Left cardiac atrium (tissue), 4 donors: Measurements from ENCODE around the gene NAA10. TPM values are rescaled to one million over a fixed set of nuclear protein-coding genes. Genes with fewer than 3 reads are reported as not detected.
"Not testable (repeated sequence)": the region's sequence is repeated elsewhere in the genome, so short reads cannot be mapped to it uniquely, and the experiment has no call there.

Source experiments
- ATAC-seq, 2 donors: fragments of 200-7000 bp; cut with Tn5 transposase; one replicate each; pipeline ENCODE4 v1.9.1; 2020; ENCODE audit warnings: mild to moderate bottlenecking in 2 of 2, moderate library complexity in 2 of 2
- DNase-seq: peaks from one replicate; pipeline ENCODE4 v3.0.0-alpha.2; 2020
- intact Hi-C, 2 donors: fragments of 100-400 bp; cut with DNase I; formaldehyde crosslinking; loops; one replicate each; pipeline versions ENCODE4 v1.14.1 to v1.15.1; 2022 to 2023
- long read RNA-seq: library from polyadenylated mRNA; unstranded; transcript quantifications from one replicate; pipeline ENCODE4 v2.0.0, GENCODE V29; 2021
- total RNA-seq, 2 donors: library from RNA; stranded (reverse); fragmentation: NEBNext Ultra II Directional; extraction: Animal tissue kit (Norgen Biotek cat#: 25700); gene quantifications; one replicate each; pipeline ENCODE4 v1.2.1, GENCODE V29; 2021
- donor health status: DM: no; HTN: yes; CAD: no.
- donor health status: DM: no; HTN: yes; CAD: no; lungs with severe emphysema.
- donor health status: DM: yes; HTN: yes; CAD: no.
- donor health status: Dilated cardiomyopathy.

The NAA10 gene
- total RNA-seq: 10 to 100 TPM; 67.4 to 81.4 TPM
- long read RNA-seq, transcript NAA10-208 (8 exons, 1,772 nt): major isoform, 26 of 33 reads
- long read RNA-seq, partial matches to known transcripts: 1 of 33 reads
- long read RNA-seq, other reads (novel, unspliced or antisense): 2 of 33 reads

DNA sequence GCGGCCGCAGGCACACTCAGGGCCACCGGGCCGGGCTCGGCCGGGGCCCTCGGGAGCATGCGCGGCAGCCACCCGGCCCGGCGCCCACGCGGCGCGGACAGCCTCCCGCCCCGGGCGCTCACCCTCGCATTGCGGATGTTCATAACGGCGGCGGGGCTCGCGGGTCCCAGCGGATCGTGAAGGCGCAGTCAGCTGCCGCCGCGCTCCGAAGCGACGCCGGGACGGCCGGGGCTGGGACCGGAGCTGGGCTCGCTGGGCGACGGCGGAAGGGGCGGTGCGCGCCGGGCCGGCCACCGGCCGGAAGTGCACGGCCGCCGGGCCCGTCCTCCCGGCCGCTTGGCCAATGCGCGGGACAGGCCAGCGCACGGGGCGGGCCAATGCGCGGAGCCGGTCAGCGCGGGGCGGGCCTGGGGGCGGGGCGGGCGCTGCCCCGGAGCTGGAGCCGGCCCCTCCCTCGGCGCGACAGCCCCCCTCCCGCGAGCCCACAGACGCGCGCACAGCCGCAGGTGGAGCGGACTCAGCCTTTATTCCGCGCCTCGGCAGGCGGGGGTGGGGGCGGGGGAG, at the start of gene NAA10:
TSS of gene NAA10 (minus strand) at position 276 of the 564 bp plus-strand sequence. CDS start at position 143, 133 bp downstream.
- ATAC-seq: peak; percentile 97 to 99
- intact Hi-C loops: no loop called here
- DNase-seq: peak; percentile 81

DNA sequence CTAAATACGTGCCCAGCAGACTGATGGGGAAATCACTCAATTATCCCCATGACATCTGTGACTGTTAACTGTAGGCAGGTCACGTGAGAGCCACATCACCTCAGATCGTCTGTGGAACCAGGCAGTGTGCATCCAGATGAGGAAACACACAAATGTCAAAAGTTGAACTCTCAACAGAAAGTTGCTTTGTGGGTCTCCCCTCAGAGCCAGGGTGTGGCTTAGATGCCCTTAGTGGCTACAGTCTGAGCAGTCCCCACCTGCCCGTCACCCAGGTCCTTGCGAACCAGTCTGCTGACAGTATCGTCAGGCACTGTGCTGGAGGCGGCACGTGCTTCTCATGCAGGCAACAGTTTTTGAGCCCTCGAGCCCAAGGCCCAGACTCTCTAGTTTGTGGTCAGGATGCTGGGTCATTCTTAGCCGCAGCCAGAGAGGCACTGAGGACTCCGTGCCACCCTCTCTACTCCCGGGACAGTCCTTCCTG, 48.5 kb upstream of the NAA10 start:
- DNase-seq (no peak), ATAC-seq (no peak)
- intact Hi-C loops: no loop called here

DNA sequence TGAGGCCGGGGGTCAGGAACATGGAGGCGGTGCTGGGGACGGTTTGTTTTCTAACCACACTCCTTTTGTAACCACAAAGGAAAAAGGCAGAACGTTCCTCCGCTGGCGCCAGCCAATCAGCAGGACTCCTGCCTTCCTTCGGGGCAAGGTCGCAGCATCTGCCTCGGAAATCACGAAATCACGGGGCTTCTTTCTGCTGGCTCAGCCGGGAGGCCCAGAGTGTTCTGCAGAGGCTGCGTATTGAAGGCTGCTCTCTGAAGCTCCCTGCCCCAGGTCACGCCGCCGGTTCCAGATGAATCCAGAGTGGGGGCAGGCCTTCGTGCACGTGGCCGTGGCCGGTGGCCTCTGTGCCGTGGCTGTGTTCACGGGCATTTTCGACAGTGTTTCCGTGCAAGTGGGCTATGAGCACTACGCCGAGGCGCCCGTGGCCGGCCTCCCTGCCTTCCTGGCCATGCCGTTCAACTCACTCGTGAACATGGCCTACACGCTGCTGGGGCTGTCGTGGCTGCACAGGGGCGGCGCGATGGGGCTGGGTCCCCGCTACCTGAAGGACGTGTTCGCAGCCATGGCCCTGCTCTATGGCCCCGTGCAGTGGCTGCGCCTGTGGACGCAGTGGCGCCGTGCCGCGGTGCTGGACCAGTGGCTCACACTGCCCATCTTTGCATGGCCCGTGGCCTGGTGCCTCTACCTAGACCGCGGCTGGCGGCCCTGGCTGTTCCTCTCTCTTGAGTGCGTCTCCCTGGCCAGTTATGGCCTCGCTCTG, 47.1 kb upstream of the NAA10 start:
- DNase-seq: peak; percentile 38
- intact Hi-C loops: no loop called here

DNA sequence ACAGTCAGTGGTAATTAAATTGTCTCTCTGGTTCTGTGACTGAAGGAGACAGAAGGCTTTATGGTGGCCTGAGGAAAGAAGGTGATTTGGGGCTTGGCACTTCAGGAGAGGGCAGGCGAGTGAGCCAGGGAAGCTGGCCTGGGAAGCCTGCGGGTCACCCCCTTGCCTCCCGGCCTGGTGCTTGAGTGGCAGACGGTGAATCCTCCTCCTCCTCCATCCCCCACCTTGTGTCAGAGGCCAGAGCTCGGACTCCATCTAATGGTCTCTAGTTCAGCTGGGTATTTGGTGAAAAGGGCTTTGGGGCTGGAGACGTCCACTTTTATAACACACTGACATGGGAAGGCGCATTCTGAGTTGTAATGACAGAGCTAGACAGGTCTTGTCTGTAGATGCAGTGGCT, 46.4 kb upstream of the NAA10 start:
- ATAC-seq (no peak), DNase-seq (no peak)
- intact Hi-C loops: no loop called here

More for the DNA sequence above, 47.1 kb upstream of the NAA10 start:
- peak; percentile 20 to 41 for ATAC-seq

DNA sequence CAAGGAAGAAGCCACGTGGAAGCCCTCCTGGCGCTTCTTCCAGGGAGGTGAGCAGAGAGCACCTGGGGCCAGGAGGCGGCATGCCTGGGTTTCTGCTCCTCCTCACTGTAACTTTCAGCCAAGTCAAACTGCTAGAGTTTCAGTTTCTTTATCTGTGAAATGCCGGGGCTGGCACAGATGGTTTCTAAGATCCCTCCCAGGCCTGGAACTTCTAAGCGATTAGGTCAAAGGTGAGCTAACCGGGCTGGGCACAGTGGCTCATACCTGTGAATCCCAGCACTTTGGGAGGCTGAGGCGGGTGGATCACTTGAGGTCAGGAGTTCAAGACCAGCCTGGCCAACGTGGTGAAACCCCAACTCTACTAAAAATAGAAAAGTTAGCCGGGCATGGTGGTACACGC, 45.6 kb upstream of the NAA10 start:
- ATAC-seq: peak in 1 of 2 donors; percentile 44
- DNase-seq, intact Hi-C loops: not testable (repeated sequence)

DNA sequence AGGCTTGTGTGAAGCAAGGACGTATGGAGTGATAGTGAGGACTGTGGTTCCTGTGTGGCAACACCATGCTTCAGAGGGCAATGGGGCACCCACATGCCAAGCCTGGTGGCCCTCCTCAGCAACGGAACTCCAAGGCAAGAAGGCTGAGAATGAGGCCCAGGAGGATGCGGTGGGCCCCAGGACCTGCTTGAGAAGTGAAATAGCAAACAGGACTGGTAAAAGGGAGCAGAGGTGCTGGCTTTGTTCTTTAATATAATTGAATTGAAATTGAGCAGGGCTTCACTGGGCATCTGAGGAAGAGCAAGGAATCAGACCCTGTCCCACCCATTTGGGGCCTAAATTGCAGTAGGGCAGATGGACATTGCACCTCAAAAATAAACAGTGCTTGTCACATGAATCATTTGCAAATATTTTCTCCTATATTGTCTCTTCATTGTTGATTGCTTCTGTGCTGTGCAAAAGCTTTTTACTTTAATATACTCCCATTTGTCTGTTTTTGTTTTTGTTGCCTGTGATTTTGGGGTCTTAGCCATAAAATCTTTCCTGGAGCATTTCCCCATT, 40.0 kb upstream of the NAA10 start:
- ATAC-seq (no peak), DNase-seq (no peak)
- intact Hi-C loops: no loop called here

DNA sequence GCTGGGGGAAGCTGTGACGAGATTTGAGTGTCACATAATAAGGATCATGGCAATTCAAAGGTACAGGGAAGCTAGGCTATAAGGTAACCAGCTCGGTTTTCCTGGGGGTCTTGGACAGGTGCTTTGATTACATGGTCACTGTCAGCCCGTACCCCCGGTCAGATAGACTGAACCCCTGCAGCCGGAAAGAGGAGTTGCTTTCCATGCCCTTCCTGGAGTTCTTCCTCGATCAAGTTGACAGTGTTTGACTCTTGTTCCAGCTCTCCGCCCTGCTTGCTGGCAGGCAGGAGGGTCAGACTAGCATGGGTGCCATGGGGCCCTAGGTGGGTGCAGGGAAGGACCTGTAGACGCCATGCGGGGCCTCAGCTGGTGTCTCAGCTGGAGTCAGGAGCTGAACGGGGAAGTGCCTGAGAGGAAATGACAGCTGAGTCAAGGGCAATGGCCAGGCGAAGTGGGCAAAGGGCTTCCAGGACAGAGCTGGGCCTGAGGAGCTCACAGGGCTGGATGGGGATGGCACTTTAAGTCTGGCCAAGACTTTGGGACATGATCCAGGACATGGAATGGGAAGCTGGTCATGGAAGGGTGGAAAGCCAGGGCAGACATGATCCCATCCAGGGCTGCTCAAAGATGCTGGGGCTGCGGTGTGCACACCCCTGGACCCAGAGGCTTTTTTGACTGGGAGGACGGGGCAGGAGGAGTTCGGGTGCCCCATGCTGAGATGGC, 39.3 kb upstream of the NAA10 start:
- DNase-seq: no peak
- intact Hi-C loops: no loop called here
- no peak for ATAC-seq

DNA sequence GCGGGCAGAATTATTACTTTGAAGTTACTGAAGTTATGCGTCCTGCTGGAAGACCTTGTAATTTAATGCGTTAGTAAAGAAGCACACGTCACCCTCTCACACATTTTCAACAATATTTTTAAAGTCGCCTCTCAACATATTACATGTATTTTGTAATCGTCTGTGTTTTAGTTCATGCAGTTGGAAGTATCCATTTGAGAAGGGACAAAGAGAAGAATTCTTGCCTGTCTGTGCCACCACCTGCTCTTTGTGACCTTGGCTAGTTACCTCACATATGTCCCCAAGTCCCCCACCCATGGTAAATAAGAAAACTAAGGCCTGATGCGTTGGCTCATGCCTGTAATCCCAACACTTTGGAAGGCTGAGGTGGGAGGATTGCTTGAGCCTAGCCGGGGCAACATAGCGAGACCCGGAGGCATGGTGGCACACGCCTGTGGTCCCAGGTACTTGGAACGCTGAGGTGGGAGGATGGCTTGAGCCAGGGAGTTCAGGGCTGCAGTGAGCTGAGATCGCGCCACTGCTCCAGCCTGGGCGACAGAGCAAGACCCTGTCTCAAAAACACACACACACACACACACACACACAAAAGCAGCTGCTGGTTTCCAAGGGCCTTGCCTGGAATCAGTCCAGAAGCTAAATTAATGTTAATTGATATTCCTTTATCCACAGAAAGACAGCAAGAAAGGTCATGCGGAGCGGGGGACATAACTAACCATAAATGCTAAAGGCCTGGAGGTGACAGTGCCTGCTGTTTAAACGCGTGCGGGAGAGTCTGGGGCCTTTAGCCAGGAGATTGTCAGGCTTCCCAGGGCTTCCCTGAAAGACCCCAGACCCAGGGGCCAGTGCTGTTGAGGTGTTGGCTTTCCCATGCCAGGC, 38.5 kb upstream of the NAA10 start:
- DNase-seq (no peak), ATAC-seq (no peak)
- intact Hi-C loops: no loop called here

DNA sequence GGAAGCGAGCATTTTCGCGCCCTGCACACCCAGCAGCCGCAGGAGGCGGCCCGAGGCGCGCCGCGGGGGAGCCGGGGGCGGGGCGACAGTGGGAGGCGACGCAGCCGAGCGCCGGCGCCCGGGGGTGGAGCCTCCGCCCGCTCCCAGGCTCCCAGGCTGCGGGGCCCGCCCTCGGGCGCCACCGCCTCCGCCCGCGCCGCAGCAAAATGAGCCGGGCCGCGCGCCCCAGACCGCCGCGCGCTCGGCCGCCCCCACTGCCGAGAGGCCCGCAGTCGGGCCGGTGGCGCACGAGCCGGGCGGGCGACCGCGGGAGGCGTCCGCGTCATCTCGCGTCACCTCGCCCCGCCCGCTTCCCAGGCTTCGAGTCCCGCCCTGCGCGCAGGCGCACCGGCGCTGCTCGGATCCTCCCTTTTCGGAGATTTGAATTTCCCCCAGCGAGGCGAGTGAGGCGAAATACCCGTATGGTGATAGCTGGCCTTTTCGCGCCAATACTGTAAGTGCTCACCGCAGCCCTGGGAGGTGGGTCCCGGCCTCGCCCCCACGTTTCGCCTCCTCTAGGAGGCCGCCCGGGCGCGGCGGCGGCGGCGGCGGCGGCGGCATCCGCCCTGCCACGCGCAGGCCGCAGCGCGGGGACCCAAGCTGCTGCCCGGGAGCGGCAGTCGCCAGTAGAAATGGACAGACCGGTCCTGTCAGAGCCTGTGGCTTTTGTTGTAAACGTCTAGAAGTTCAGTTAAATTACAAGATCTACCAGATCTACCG, 37.7 kb upstream of the NAA10 start, which contains the start of gene TMEM187:
TSS of gene TMEM187 (plus strand) at position 387 of the 759 bp plus-strand sequence. CDS start 9,309 bp downstream, outside the sequence.
- intact Hi-C loops: no loop called here
- ATAC-seq (peak; percentile 59 to 69), DNase-seq (peak; percentile 90)

DNA sequence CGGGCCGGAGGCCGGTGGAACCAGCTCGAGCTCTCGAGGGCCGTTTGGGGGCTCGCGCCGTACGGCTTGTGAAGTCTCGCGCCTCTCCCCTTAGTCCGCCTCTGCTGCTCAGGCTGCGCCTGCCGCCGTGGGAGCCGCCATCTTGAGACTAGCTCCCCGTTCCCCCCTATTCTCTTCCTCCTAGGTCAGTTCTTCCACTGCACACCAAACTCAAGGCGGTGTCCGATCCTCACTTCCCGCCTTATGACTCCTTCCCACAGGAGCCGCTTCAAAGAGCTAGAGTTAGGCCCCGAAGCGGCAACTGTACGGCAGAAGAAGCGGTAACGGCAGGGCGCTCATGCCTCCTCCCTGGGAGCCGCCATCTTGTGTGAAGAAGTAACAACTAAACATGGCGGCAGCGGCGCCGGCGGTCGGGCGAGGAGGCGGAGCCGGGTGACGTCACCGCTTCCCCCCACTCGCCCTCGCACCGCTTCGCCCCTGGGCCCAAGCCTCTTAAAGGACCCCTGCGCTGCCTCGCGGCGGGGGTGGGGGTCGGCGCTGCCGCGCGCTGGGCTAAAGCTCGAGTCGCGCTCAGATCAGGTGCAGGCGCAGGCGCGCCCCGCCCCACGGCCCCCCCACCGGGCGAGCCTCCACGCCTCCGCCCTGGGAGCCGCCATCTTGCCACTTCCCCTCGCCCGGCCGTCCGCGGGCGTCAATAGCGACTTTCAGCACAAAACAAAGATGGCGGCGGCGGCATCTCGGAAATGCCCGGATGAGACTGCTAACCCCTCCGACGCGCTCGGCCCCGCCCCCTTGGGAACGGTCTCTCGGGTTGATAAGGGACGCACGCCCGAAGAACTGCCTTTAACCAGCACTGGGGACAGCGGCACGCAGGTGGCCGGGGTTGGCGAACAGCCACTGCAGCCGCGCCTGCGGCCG, 36.9 kb upstream of the NAA10 start, which contains the start of gene HCFC1:
TSS of gene HCFC1 (minus strand) at position 369 of the 918 bp plus-strand sequence. CDS start 978 bp downstream, outside the sequence.
- intact Hi-C loops: no loop called here
- DNase-seq (peak; percentile 94), ATAC-seq (peak; percentile 74 to 77)

DNA sequence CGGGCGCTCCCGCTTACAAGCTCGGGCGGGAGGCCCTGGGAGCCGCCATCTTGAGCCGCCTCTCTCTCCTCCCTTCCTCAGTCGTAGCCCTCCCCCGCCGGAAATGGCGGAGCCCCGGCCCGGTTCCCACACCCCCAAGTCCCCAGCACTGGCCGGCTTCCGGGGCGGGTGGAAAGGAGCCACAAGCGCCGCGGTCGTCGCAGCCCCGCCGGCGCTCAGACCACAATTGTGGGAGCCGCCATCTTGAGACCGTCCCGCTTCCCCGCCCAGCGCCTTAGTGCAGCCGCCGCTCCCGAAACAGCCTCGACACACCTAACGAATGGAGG, 36.2 kb upstream of the NAA10 start:
- DNase-seq: peak; percentile 92
- peak; percentile 75 to 82 for ATAC-seq
- intact Hi-C loops: no loop called here

DNA sequence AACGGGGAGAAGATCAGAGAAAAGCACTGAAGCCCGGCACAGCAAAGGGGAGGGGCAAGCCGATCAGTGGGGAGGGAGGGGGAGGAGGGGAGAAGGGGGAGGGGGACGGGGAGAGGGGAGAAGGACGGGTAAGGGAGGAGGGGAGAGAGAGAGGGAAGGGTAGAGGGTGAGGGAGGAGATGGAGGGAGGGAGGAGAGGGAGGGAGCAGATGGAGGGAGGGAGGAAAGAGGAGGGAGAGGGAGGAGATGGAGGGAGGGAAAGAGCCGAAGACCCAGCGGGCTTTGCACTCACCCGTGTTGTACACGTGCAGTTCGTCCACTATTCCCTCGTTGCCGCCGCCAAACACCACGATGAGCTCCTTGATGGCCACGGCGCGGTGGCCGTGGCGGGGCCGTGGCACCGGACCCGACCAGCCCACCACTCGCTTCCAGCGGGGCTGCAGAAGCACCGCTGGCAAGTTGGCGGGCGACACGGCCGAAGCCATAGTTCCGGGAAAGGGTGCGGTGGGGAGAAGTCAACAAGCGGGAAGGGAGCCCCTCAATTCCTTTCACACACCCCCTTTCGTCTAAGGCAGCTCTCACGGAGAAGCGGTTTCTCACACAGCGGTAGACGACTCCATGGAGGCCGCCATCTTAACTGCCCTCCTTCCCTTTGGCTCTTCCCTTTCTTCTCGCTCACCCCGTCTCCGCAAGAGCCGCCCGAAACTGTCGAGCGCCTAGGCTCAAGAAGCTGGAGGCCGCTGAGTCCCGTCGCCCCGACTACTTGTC, 35.7 kb upstream of the NAA10 start:
- peak; percentile 14 to 21 for ATAC-seq
- no peak for DNase-seq
- intact Hi-C loops: no loop called here

DNA sequence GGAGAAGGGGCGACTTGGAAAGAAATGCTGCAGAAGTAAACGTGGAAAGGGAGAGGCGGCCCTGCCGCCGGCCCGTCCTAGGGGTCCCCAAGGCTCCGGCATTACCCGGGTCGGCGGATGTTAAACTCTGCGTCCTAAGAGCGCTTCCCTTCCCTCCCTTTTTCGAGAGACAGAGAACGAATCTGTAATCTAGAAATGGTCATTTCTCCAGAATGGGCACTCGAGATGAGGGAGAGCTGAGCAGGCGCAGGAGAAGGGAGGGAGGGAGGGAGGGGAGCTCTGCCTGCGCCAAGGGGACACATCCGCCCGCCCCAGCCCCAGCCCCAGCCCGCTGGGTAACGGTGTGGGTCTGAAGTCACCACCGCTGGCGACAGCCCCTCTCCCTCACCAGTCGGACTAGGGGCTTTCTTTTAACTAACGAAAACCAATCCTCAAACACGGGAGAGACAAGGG, 35.1 kb upstream of the NAA10 start:
- intact Hi-C loops: no loop called here
- DNase-seq (no peak), ATAC-seq (no peak)

DNA sequence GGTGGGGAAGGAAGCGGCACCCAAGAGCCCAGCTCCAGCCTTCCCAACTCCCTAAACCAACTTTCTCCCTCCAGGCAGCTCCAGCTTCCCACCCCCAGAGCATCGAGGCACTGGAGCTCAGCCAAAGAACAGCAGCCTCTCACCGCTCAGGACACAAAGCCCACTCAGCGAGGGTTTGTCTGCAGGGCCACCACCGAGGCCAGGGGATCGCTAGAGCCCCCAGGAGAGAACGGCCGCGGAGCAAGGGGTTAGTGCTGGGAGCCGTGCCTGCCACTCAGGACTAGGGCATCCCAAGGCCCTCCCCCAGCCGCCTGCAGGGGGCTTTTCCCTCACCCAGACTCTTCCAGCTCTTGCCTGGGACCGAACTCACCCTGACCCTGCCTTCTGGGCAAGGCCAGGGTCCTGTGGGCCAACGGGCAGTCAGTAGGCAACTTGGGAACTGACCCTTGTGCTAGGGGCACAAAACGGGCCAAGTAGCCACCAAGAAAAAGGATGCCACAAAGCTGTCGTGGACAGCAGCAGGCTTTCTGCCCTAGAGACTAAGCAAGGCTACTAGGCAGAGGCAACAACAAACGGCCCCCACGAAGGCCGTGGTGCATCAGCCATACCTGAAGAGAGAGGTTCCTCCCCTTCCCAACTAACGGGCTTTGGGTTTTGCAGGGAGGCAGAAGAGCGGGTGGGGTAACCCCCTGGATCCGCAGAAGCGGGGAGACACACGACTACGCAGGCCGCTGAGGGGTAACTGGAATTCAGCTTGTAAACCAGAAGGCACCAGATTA, 34.5 kb upstream of the NAA10 start:
- intact Hi-C loops: no loop called here
- ATAC-seq: no peak
- DNase-seq: no peak

DNA sequence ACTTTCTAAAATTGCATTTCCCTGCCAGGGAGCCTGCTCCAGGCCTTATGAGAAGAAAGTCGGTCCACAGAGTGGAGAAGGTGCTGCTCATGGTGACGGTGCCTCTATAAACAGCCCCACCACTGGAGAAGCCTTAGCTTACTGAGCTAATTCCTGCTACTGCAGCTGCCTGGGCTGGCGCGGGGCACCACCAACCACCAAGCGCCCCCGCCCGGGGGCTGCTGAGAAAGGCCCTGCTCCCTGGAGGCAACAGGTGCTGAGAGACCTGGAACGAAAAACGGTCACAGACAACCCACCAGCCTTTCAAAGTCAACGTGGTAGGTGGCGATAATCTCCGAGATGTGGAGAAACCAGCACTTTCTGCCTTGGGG, 33.9 kb upstream of the NAA10 start:
- intact Hi-C loops: no loop called here
- ATAC-seq (no peak), DNase-seq (no peak)
